Upper lobe of right lung (tissue), 1 donor: ENCODE measurements around the gene GUCY1A1. TPM values are rescaled to one million over a fixed set of nuclear protein-coding genes. Genes with fewer than 3 reads are reported as not detected.

Experiments
- ATAC-seq: fragments of 200-7000 bp; cut with Tn5 transposase; one replicate; pipeline ENCODE4 v1.9.1; 2020; ENCODE audit warnings: mild to moderate bottlenecking, moderate library complexity
- DNase-seq: peaks from one replicate; pipeline ENCODE4 v3.0.0-alpha.2; 2020
- H3K27ac ChIP-seq: fragments of 200-600 bp; one replicate; pipeline ENCODE4 v1.8.0; 2022
- H3K27me3 ChIP-seq: fragments of 200-600 bp; one replicate; pipeline ENCODE4 v1.8.0; 2022; ENCODE audit warnings: mild to moderate bottlenecking
- H3K36me3 ChIP-seq: fragments of 200-600 bp; one replicate; pipeline ENCODE4 v1.8.0; 2022
- H3K4me1 ChIP-seq: fragments of 200-600 bp; one replicate; pipeline ENCODE4 v1.8.0; 2022
- H3K4me3 ChIP-seq: fragments of 200-600 bp; one replicate; pipeline ENCODE4 v1.8.0; 2022; ENCODE audit warnings: mild to moderate bottlenecking
- H3K9me3 ChIP-seq: fragments of 200-600 bp; one replicate; pipeline ENCODE4 v1.8.0; 2022
- CTCF ChIP-seq: fragments of 200-600 bp; IDR thresholded peaks from one replicate; pipeline ENCODE4 v1.8.0; 2022; ENCODE audit warnings: antibody characterized with exemption
- intact Hi-C: fragments of 100-400 bp; cut with DNase I; formaldehyde crosslinking; loops from one replicate; pipeline ENCODE4 v1.11.0; 2022
- total RNA-seq: library from RNA; stranded (reverse); fragmentation: NEBNext Ultra II Directional; extraction: Animal tissue kit (Norgen Biotek cat#: 25700); gene quantifications from one replicate; pipeline ENCODE4 v1.2.1, GENCODE V29; 2021
- donor health status: DM: no; HTN: yes; CAD: no; lungs with severe emphysema.

The GUCY1A1 gene
- total RNA-seq, 1 donor from 2014 or later = 76.0 TPM

- no peak overlapping the region for H3K27ac ChIP-seq
- intact Hi-C loops = no loop called here
- no peaks in the 10 kb centered on the region for H3K27me3 ChIP-seq
- DNase-seq (no peak), ATAC-seq (no peak)
- H3K36me3 ChIP-seq = no peaks in the 10 kb centered on the region
- no peaks in the 10 kb centered on the region for H3K4me1 ChIP-seq
- H3K9me3 ChIP-seq = no peaks in the 10 kb centered on the region
- no peak for TF ChIP-seq CTCF
- no peak overlapping the region for H3K4me3 ChIP-seq
Observed at GRCh38 chr4:155734065-155734464, 67.4 kb downstream of the GUCY1A1 start.

GRCh38 chr4:155734951-155735350 lies 68.3 kb downstream of the GUCY1A1 start:
- Histone ChIP-seq H3K4me3 (no peak overlapping the region), H3K4me1 (no peaks in the 10 kb centered on the region), H3K9me3 (no peaks in the 10 kb centered on the region), H3K27me3 (no peaks in the 10 kb centered on the region), H3K27ac (no peak overlapping the region), H3K36me3 (no peaks in the 10 kb centered on the region)
- no peak for ATAC-seq
- no peak for DNase-seq
- TF ChIP-seq CTCF = no peak
- intact Hi-C loops = no loop called here

- no peak overlapping the region for H3K4me3 ChIP-seq
- H3K4me1 ChIP-seq = no peaks in the 10 kb centered on the region
- no peak overlapping the region for H3K27ac ChIP-seq
- no peaks in the 10 kb centered on the region for H3K27me3 ChIP-seq
- intact Hi-C loops = no loop called here
- no peaks in the 10 kb centered on the region for H3K36me3 ChIP-seq
- H3K9me3 ChIP-seq = no peaks in the 10 kb centered on the region
- no peak for TF ChIP-seq CTCF
- ATAC-seq = no peak
- DNase-seq = no peak
Observed at GRCh38 chr4:155735496-155735895, 68.8 kb downstream of the GUCY1A1 start.

GRCh38 chr4:155738548-155738947 lies 71.9 kb downstream of the GUCY1A1 start:
- Histone ChIP-seq H3K4me1 (no peaks in the 10 kb centered on the region), H3K9me3 (no peaks in the 10 kb centered on the region), H3K27me3 (no peaks in the 10 kb centered on the region), H3K27ac (no peak overlapping the region), H3K4me3 (no peak overlapping the region), H3K36me3 (no peaks in the 10 kb centered on the region)
- no peak for ATAC-seq
- intact Hi-C loops = no loop called here
- DNase-seq = no peak
- TF ChIP-seq CTCF = no peak

- H3K9me3 ChIP-seq = no peaks in the 10 kb centered on the region
- ATAC-seq (no peak), DNase-seq (no peak)
- H3K36me3 ChIP-seq = no peaks in the 10 kb centered on the region
- intact Hi-C loops = no loop called here
- no peak overlapping the region for H3K27ac ChIP-seq
- H3K27me3 ChIP-seq = no peaks in the 10 kb centered on the region
- H3K4me1 ChIP-seq = no peaks in the 10 kb centered on the region
- no peak overlapping the region for H3K4me3 ChIP-seq
- no peak for TF ChIP-seq CTCF
Observed at GRCh38 chr4:155741546-155741945, 74.9 kb downstream of the GUCY1A1 start.

- no peak for TF ChIP-seq CTCF
- intact Hi-C loops = no loop called here
- Histone ChIP-seq H3K4me1 (no peaks in the 10 kb centered on the region), H3K9me3 (no peaks in the 10 kb centered on the region), H3K27ac (no peak overlapping the region), H3K27me3 (no peaks in the 10 kb centered on the region), H3K36me3 (no peaks in the 10 kb centered on the region), H3K4me3 (no peak overlapping the region)
- DNase-seq (no peak), ATAC-seq (no peak)
Observed at GRCh38 chr4:155742310-155743015, 75.8 kb downstream of the GUCY1A1 start.
